HG03575 (cell line): ENCODE results near the gene ZDHHC16.
"Not testable (repeated sequence)": the region's sequence is repeated elsewhere in the genome, so short reads cannot be mapped to it uniquely, and the experiment has no call there.

Experiments used
- ATAC-seq: cut with Tn5 transposase; IDR thresholded peaks from one replicate; pipeline ENCODE4 v1.9.1; 2021; ENCODE audit not compliant: unreplicated experiment, insufficient number of reproducible peaks, low FRiP score; ENCODE audit errors: extremely low read depth

ZDHHC16 gene

DNA sequence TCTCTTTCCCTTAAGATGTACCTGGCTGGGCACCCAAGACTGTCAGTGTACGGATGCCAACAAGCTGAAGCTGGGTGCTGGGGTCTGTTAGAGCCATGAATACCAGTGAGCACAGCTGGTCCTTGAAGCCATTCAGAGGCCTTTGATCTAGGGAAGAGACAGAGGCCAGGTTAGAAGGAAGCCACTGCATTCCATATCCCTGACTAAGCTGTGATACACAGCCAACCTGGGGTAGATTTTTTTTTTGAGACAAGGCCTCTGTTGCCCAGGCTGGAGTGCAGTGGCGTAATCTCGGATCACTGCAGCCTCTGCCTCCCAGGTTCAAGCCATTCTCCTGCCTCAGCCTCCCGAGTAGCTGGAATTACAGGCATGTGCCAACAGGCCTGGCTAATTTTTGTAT is 20.8 kb downstream of the ZDHHC16 start:
- ATAC-seq, result no peak

DNA sequence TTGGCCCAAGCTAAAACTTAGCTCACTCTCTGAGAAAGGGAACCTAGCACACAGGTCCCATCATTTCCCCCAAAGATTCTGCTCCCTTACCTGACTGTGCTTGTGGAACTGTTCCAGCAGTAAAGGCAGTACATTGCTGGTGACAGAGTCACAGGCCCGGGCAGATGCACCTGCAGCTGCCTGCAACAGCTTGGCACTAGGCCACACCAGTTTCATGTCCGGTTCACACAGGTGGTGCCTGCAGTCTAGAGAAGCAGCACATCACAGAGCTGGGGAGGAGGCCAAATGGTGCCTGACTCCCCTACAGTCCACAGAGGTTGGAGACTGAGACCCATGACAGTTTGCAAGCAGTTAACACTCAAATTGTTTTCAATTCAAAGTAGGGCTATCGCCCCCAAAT is 22.2 kb downstream of the ZDHHC16 start:
- no peak for ATAC-seq

DNA sequence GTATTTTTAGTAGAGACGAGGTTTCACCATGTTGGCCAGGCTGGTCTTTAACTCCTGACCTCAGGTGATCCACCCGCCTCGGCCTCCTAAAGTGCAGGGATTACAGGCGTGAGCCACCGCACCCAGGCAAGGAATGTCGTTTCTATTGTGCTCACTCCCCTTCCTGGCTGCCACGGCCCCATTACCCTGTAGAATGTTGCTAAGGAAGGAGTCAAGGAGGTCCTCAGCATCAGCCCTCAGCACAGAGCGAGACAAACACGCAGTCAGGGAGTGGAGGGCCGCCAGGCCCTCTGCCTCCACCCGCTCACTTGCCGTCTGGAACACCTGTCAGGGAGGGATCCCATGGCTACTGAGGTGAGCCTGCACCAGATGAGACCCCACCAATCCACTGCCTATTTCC is 22.8 kb downstream of the ZDHHC16 start:
- ATAC-seq, result not testable (repeated sequence)

DNA sequence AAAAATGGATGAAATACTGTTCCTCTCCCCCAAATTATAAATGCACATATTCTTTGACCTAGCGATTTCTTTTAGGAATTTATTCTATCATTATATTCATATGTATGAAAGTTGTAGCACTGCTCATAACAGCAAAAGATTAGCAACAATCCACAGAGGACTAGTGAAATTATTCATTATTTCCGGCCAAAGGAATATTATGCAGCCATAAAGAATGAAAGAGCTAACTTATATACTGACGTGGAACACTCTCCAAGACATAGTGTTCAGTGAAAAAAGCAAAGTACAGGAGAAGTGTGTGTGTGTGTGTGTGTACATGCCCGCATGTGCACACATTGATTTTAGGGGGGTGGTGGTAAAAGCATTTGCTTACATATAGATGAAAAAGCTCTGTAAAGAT is 28.9 kb downstream of the ZDHHC16 start:
- ATAC-seq, result no peak

DNA sequence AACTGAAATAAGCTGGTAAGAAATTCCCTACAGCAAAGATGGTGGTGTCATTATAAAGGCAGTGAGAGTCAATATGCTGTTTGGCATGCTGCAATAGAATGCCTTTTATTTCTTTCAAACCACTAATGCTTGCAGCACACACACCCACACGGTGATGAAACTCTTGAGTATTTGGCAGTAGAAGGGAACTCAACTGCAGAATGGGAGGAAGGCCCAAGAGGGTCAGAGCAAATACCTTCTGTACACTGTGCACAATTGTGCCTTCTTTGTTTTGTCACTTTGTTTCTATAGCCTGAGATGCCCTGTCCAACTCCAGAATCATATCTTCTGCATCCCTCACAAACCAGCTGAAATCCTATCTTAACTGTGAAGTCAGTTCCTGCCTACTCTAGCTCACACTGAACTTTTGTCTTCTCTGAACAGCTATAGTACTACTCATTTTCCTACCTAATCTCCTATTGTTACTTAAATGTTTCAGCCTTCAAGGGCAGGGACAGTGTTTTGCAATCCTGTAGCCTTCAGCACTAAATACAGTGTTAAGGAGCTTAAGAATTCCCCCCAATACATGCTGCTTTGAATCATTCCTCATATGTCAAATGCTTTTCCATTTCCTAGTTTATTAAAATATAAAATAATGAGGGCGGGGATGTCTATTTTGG is 30.1 kb downstream of the ZDHHC16 start:
- ATAC-seq, result no peak

DNA sequence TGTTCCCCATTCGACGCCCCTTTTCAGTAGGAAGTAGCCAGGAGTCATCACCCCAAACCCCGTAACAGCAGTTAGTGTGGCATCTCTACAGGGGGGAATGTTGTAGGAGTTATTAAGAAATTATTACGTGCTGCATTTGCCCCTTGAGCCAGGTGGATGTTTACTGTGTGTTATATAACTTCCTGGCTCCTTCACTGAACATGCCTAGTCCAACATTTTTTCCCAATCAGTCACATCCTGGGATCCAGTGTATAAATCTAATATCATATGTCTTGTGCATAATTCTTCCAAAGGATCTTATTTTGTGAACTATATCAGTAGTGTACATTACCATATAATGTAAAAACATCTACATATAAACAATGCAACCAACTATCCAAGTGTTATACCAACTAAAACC is 33.4 kb downstream of the ZDHHC16 start:
- ATAC-seq, result not testable (repeated sequence)

DNA sequence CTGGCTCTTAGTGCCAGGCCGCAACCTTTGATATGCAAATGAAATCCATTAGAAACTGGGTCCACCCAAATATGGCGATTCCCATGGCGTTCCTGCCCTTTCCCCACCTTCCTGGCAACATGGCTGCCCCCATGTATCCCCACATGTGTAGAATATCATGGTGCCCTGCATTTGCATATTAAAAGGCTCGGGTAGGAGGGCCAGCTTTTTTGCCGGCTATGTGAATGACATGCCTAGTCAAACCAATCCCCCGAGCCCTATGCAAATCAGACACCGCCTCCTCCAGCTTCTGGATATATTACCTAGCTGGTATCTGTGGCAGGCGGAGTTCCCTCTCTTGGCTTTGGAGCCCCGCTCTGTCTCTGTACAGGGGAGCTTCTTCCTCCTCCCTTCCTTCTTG is 34.0 kb downstream of the ZDHHC16 start:
- ATAC-seq, result no peak

DNA sequence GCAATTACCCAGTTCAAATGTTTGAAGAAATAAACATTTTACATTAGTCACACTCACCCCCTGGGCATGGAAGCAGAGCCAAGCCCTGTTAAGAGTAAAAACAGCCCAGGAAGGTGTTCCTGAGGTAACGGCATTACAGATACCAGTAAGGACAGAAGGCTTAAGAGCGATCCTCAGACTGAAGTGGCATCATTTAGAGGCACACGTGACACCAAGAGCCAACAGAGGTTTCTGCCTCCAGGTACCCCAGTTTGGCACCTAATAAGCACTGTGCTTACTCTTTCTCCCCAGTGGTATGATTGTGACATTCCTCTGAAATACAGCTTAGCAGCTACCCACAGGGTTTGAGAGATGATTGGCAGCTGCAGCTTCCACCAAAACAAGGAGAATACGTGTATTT is 35.1 kb downstream of the ZDHHC16 start:
- ATAC-seq, result no peak

DNA sequence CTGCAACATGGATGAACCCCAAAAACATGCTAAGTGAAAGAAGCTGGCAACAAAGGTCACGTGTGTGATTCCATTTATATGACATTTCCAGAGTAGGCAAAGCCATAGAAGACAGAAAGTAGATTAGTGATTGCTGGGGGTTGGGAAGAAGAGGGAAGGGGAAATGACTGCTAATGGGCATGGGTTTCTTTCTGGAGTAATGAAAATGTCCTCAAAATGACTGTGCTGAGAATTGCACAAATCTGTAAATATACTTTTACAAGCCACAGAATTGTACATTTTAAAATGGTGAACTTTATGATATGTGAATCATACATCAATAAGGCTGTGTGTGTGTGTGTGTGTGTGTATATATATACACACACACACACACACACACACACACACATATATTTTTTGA is 36.4 kb downstream of the ZDHHC16 start:
- no peak for ATAC-seq

DNA sequence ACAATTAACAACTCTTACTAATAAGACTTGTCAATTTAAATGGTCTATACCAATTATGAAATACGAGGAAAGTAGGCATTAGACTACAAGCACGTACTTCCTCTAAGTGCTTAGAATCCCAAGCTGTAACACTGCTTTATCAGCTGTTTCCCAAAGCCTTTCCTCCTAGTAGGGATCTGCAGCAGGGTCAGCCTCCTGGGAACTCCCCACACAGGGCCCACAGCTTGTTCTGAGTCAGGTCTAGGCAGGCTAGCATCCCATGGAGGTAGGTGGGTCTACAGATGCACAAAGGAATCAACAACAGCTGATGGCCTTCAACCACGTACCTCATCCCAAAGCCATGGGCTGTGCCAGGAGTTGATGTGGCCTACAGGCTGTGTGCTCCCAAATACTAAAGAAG is 37.5 kb downstream of the ZDHHC16 start:
- no peak for ATAC-seq

DNA sequence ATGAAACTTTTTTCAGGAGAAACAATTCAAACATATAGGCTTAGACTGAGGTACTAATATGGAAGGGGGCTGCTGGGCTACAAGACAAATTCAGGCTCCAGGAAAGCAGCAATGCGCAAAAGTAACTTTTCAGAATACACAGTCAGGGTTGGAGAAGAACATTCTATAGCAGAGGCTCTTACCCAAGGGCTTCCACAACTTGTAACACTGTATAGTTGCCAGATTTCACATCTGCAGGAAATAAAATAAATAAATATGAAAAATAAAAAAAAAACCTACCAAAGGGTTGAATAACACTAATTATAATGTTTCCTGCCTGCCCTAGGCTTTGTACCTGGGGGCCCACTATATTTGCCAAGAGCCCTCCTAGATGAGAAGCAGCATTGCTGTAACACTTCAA is 37.9 kb downstream of the ZDHHC16 start:
- no peak for ATAC-seq

DNA sequence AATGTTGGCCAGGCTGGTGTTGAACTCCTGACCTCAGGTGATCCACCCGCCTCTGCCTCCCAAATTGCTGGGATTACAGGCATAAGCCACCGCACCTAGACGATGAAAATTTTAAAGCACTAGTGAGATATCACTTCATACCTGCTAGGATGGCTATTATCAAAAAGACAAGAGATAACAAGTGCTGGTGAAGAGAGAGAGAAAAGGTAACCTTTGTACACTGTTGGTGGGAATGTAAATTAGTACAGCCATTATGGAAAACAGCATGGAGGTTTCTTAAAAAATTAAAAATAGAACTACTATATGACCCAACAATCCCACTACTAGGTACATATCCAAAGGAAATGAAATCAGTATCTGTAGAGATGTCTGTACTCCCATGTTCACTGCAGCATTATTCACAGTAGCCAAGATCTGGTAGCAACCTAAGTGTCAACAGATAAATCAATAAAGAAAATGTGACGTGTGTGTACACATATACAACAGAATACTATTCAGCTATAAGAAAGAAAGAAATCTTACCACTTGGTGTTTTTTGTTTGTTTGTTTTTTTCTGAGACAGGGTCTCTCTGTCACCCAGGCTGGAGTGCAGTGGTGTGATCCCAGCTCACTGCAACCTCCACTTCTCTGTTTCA is 39.8 kb downstream of the ZDHHC16 start:
- no peak for ATAC-seq

DNA sequence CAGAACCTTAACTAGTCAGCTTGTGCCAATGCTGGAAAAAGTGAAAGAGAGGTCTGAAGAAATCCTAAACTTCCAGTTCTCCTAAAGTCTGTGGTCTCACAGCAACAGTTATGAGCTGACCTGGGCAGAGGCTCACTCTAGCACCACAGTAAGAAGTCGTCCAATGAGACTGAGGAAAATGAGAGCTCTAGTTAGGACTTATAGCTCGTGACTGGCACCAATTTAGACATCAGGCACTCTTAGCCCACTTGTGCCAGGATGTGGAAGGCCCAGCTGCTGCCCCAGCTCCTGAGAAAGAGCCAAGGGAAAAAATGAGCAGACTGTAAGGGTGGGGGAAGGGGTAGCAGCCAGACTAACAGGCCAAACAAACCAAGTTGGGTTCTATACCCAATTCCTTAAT is 44.6 kb downstream of the ZDHHC16 start:
- ATAC-seq, result no peak

DNA sequence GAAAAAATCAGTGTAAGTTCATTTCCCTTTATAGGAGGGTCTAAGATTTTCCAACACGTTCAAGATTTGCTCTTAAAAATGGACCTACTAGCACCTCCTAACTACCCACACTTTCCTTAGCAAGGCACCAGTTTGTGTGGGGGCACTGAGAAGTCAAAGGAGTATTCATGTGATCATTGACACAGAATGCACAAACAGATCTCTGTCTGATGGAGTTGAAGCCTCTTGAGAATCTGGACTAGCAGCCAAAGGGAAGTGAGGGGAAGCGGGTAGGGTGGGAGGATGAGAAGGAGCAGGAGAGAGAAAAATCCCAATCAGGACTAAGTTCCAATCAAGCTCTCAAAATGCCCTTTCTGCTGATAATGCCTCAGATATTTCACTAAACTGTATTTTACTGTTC is 48.2 kb downstream of the ZDHHC16 start:
- ATAC-seq, result no peak

DNA sequence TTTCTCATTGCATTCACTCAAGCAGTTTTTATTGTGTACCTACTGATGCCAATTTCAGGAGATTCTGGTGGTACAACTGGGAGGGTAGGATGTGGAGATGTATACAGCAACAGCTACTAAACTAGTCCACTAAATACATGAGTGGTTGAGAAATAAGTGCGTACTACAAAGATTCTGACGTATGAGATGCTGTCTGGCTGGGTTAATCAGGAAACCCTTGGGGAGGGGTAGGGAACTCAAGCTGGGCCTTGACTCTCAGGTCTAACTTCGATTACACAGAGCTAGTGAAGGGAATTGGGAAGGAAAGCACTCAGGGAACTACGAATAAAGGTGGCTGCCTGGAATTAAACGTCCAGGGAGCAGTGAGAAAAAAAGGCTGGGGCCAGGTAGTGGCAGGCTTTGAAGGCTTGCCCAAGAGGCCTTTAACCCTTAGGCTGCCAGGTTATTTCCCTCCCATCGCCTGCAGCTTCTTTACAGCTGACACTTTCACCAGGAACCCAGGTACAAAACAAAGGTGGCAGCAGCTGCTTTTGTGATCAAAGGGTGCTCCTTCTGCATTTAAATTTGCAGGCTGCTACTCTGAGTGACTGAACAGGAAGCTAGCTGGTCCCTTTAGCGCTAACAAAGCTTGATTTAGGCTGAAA is 49.0 kb downstream of the ZDHHC16 start:
- ATAC-seq, result no peak

DNA sequence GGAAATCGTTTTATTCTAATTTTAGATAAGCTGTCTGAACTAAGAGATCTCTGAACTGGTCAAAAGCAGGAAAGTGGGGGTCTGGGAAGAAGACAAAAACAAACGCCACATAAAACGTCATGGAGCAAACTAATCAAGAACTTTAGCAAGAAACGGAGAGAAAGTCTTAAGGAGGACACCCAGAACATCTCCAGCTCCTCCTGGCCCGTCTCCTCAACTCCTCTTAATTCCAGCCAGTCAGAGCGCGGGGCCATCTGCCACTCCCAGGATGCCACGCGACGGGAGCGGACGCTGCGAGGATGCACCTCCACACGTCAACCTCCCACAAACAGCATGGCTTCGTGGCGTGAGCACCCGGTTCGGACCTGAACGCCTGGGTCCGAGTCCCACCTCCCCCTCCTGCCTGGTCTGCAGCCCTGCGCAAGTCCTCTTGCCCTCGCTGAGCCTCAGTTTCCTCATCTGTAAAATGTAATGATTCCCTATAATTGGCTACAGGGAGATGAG is 51.6 kb downstream of the ZDHHC16 start:
- ATAC-seq, result no peak

DNA sequence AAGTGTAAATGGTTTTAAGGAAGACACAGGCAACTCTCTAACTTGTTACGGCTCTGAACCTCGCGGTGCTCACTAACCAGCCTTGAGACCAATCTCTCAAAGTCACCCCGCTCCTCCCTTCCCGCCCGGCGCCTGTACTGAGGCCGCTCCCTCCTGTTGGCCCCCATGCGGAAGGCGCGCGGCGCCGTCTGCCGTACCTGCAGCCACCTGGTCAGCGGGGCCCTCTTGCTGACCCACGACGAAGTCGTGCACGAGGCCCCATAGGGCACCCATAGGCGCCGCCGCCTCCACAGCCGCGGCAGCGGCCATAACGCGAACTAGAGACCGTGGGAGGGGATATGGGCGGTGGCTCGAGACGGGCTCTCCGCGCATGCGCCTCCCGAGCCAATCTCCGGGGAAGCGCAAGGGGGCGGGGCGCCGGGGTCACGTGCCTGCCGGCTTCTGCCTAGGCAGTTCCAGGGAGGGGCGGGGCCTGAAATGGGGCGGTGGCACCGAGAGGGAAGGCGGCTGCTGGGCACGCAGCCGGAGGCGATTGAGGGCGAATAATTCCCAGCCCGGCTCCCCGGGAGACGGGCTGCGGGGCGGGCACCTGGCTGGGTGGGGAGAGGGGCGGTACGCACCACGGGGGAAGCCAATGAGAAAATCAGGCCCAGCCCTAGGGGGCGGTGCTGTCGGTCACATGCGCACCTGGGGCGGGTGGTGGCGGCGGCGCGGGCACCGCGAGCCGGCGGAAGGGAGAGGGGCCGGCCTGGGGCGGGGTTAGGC is 52.3 kb downstream of the ZDHHC16 start, which contains the start of gene MMS19:
Gene MMS19 (minus strand): TSS at position 347 of the 765 bp plus-strand sequence. CDS start 38 bp downstream, at position 309.
- ATAC-seq, result peak; percentile 47

DNA sequence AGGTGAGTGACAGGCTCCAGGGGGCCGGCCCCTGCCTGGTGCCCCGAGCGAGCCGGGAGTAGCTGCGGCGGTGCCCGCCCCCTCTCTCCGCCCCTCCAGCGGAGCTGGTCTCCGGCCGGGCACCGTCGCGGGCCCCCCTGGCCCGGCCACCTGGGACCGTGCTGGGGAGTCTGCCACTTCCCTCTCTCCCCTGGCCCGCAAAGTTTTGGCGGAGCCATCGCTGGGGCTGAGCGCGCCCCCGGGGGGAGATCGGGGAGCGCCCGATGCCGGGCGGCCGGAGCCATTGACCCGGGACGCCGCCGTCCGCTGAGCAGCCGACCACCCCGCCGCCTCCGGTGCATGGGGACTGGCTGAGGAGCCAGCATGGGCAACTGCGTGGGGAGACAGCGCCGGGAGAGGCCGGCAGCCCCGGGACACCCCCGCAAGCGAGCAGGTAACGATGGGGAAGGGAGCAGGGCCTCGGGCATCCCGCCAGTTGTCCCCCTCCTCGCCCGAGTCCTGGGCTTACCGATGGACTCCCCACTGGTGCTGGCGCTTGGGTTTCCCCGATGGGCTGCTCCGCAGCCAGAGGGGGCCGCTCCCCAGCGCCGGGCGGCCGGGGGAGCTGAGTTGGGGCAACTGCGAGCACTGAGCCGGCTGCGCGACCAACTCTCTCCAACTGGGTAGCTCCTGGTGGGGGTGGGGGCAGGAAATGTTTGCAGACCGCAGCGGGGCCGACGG is 53.0 kb downstream of the ZDHHC16 start, which contains the start of gene UBTD1:
Gene UBTD1 (plus strand): TSS at position 84 of the 720 bp plus-strand sequence. CDS start 280 bp downstream, at position 364.
- no peak for ATAC-seq
